NCI-H524 (cell line): ENCODE results near the gene FOXQ1.

Experiments used
- DNase-seq, 2 experiments: peaks; one replicate each; lab custom pipeline; 2025; lab: John Stamatoyannopoulos, UW

Gene FOXQ1

GRCh38 chr6:1363729-1364572 is 52.1 kb downstream of the FOXQ1 start:
- DNase-seq = peak in 1 of 2 experiments; percentile 20
